GDM1 (cell line): ENCODE results near the gene SLC9A9.

Experiments
- DNase-seq: peaks from one replicate; lab custom pipeline; 2025; lab: John Stamatoyannopoulos, UW

The SLC9A9 gene

DNA sequence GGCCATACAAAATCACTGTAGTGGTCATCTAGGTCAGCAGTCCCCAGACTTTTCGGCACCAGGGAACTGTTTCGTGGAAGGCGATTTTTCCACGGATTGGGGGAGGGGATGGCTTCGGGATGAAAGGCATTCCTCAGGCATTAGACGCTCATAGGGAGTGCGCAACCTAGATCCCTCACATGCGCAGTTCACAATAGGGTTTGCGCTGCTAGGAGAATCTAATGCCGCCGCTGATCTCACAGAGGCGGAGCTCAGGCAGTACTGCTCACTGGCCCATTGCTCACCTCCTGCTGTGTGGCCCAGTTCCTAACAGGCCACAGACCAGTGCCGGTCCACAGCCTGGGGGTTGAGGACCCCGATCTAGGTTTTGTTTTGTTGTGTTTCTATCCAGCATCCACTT, 200.1 kb downstream of the SLC9A9 start:
- no peak for DNase-seq

DNA sequence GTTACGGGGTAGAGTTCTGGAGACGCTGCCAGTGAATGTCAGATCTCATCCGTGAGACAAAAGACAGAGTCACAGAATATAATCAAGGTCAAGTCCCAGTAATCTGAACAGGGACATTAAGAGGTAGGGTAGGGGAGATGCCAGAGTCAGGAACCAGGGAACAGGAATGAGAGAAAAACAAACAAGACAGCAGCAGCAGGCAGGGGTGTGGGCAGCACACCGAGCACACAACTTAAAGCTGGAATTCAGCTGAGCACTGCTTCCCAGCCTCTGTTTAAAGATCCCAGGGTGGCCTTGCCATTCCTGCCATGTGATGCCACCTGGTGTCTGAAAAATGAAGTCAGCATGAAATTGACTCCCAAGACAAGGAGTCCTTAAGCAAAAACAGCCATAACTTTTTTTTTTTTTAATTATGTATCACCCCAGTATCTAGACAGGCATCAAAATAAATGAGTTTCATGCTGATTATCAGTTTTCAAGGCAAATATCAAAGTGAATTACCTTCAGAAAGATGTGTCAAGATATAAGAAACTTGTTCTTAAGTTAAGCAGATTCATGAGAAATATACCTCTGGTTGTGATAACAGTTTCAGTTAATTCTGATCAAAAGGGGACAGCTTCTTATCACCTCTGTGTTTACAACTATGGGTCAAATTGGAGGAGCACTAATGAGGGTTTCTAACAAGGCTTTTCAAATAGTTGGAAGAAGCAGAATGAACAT, 203.7 kb downstream of the SLC9A9 start:
- peak; percentile 22 for DNase-seq

DNA sequence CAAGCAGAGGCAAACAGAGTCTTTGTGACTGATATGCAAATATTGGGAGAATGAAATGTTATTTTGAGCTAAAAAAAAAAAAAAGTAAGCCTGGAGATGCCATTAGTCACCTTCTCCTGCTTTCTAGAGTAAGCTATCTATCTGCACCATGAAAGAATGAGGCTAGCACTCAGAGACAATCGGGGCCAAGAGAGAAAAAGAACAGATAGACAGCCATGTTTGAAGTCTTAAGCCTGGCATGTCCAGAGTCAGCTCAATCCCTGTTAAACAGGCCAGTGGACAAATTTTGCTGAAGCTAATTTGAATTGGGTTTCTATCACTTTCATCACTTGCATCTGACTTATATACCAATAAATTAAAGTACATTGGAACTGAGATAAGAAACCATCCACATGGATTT, 204.4 kb downstream of the SLC9A9 start:
- no peak for DNase-seq

DNA sequence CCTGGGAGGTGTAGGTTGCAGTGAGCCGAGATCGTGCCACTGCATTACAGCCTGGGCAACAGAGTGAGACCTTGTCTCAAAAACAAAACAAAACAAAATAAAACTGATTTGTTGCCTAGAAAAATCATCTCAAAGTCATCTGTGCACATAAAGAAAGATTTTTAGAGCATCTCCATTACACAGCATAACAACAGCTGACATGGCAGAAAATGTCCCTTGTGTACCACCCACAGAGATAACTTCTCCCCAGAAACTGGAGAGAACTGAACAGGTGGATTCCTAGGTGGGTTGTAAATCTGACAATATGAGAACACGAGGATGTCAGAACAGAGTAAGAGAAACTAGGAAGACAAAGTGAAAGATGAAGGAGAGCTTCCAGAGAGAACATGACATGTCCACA, 207.5 kb downstream of the SLC9A9 start:
- DNase-seq, result no peak

DNA sequence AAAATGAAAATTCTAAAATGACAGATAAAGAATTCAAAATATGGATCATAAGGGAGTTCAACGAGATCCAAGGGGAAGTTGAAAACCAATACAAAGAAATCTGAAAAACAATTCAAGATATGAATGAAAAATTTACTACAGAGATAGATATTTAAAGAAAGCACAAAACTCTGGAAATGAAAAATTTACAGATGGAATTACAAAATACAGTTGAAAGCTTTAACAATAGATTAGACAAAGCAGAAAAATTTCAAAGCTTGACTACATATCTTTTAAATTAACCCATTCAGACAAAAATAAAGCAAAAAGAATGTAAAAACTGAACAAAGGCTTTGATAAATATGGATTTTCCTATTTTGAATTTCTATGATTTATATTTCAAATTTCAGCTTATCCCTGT, 211.1 kb downstream of the SLC9A9 start:
- no peak for DNase-seq

DNA sequence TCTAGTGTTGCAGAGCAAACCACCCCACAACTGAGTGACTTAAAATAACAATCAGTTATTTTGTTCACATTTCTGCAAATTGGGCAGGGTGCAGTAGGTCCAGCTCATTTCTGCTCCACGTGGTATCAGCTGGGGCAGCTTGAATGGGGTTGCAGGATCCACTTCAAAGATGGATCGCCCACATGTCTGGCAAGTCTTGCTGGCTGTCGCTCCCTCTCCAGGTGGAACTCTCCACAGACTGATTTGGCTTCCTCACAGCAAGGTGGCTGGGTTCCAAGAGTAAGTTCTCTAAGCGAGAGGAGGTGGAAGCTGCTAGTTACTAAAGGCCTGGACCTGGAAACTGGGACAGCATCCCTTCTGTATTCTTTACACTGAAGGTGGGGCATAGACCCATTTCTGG, 213.3 kb downstream of the SLC9A9 start:
- no peak for DNase-seq

DNA sequence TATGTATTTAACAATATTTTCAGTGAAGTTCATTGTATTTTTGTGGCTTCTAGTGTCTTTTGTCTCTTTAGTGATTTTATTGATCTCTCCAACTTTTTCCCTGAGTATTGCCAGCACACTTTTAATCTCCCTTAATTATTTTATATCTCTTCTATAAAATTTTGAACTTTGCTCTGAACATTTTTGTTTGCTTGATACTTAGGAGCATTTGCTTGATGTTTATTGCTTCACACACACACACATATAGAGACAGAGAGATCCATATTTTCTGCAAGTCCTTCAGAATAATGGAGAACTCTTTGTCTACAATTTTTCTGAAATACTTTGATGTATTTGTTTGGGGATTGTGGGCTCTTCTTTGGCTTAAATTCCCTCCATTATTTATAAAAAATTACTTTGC, 213.8 kb downstream of the SLC9A9 start:
- no peak for DNase-seq

DNA sequence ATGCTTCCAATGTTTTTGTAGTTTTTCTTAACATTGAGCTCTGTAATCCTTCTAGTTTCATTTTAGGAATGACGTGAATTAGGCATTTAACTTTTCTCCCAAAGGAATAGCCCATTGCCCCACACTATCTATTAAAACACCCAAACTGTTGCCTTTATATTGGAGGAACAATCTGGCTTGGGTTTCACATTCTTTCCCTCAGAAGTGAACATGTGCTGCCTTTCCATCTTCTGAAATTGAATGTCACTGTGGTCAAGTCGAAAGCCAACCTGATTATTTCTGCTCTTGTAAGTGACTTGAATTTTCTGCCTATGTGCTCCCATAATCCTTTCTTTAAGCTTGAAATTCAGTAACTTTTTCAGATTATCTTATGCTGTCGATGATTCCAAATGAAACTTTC, 214.5 kb downstream of the SLC9A9 start:
- DNase-seq, result no peak

DNA sequence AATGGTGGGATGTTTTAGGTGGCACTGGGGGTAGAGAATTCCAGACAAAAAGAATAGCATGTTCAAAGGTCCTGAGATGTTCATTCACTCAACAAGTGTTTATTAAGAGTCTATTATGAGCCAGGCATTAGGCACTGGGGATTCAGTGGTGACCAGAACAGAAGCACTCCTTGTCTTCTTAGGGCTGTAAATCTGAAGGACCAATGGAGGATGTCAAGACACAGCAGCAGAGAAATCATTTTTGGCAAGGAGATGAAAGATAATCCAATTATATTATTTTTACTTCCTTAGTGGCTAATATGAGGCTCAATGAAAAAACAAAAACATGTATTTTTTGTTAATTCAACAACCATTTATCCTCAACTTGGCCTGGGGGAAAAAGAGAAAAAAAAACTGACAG, 218.5 kb downstream of the SLC9A9 start:
- DNase-seq, result no peak

DNA sequence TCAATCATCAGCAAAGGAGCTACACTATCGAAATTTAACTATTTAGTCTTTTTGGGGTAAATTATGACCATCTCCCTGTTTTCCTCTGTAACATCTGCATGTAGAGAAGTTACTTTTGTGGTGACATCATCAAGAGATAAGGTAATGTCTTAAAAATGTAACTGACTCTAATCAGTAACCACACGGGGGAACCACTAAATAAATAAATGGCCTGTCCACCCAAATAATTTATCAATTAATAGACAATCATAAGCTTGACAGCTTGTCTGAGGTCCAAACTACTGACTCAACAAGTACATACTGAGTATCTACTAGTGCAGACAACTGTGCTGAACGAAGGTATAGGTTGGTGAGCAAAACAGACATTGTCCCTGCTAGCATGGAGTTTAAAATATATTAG, 219.3 kb downstream of the SLC9A9 start:
- no peak for DNase-seq

DNA sequence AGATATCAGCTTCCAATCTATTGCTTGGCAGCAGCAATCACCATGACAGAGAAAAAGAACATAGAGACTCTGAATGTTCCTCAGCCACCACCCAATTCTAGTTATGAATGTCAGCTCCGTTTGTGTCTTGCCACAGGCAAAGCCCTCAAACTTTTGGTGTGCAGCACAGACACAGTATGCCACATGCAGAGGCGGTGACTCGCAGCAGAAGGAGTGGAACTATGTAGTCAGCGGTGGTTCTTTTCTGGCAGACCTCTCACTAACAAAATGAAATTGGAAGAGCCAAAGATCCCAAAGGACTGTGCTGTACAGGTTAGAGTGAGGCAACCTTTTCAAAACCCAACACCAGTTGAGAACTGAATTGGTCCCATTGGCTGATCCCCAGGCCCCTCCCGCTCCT, 220.9 kb downstream of the SLC9A9 start:
- DNase-seq, result no peak

DNA sequence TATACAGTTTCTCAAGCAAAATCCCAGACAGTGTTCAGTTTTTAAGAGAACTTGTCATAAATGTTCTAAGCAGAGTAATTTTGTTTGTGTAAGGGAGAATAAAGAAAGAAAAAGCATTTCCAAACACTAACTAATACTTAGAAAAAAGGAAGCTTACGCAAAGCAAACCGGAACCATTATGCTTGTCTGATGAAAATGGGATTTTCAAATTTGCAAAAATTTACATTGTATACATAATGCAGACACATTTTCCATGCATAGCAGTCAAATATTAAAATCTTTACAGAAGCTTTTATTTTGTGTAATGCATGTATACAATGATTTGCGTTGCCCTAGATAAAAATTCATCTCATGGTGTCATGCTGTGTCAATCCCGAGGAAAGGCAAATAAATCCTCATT, 229.0 kb downstream of the SLC9A9 start:
- no peak for DNase-seq

DNA sequence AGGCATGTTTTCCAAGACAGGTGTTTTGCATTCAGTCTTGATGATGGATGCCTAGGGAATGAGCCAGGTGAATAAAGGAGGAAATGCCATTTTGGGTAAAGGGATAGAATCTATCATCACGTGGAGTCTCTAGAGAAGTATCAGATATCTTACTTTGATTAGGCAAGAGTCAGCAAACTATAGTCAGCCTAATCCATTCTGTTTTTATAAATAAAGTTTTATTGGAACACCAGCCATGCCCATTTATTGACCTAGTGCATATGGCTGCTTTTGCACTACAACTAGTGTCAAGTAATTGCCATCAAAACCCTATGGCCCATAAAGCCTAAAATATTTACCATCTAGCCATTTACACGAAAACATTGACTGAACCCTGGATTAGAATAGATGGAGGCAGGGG, 231.2 kb downstream of the SLC9A9 start:
- no peak for DNase-seq

DNA sequence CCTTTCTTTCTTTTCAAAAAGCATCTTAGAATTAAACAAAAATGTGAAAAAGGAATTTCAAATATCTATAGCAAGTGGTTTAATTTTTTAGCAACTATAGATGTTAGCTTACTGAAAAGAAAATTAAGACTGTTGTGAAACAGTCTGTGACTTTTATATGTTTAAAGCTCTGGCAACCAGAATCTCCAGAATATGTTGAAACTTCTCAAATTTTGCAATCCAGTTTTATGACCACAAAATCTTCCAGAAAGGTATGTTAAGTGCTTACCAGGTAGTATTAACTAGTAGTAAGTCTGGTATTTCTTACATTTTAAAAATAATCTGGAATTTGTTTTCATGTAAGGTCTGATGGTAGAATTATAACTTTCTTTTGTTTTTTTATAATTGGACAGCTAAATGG, 235.0 kb downstream of the SLC9A9 start:
- no peak for DNase-seq

DNA sequence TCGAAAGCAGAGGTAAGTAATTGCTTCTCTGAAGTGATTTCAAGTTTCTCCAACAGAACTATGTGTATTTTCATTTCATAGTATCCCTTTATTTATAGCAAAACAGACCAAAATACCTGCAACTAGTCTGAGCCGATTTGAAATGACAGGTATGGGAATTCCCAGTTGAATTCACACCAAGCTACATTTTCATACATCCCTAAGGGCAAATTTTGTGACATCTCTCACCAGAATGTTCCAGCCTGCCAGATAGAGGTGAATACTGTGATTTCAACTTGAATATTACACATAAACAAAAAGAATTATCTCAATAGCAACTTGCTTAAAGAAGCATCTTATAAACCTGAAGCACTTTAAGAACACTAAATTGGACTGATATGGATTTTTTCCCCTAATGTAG, 235.7 kb downstream of the SLC9A9 start:
- DNase-seq, result no peak

DNA sequence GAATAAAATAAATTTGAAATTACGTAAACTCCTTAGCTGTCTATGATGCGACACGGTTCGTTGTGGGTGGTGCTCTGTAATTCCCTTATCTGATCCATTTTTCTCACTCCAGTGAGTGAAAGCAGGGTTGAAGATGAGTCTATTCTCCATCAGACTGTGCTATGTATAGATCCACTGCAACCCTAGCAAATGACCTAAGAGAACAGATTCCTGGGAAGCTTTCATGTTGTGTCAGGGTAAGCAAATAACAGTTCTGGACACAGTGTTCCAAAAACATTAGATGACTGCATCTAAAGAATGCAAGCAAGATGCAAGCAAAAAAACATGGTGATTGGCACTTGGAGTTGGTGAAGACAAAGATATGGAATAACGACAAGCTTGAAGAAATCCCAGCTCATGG, 239.3 kb downstream of the SLC9A9 start:
- no peak for DNase-seq

DNA sequence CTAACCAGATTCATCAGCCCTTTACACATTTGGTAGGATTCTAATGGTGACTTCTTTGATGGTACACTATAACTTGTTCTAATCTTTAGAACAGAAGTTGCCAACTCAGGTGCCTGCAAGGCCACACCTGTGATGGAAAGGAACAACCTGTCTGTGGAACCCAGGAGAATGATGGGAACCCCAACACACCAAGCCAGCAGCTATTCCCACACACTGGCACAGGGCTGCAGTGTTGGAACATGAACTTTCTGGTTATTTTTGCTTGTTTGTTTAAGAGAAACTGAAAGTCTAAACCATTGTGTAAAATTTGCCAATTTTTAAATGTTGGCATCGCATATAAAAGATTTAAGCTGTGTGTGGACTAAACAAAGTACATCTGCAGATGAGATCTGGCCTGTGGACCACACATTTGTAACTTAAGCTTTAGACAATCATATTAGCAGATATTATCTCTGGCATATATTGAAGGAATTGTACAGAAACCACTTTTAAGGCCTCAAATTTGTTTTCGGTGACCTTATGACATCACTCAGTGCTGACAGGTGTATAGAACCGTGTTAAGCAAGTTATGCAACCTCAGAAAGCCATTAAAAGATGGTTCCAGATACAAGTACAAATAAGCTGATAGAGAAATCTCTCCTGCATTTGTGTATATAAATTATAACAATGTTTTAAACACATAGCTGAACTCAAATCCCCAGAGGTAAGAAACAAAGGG, 242.9 kb downstream of the SLC9A9 start:
- DNase-seq, result no peak

DNA sequence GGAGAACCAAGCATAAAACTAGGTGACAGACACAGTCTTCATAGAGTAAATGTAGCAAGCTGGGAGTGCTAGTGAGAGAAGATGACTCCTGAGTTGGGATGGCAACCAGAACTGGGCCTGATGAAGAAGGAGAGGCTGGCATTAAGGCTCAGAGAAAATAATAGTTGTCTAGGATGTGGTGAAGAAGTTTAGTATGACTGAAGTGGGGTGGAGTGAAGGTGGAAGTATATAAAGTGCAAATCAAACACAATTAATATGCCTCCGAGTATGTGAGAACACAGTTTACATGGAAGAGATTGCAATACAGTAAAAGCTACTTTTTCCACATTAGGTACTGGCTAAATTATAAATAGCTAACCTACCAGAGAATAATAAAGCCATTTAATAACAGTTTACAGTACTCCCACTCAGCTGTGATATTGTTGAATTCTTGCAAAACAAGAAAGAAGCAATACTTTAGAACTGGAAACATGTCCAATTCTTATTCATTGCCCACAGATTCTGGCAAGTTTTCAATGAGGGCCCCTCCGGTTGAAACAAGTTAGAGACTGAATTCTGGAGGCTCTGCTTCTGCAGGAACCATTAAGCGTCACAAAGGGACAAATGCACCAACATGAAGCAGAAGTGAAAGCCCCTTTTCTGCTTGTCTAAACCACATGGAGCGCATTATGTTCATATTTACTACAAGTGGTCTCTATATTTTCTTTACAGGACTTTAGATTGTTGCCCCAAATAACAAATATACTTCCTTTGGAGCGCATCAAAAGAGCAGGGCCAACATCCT, 243.7 kb downstream of the SLC9A9 start:
- no peak for DNase-seq

DNA sequence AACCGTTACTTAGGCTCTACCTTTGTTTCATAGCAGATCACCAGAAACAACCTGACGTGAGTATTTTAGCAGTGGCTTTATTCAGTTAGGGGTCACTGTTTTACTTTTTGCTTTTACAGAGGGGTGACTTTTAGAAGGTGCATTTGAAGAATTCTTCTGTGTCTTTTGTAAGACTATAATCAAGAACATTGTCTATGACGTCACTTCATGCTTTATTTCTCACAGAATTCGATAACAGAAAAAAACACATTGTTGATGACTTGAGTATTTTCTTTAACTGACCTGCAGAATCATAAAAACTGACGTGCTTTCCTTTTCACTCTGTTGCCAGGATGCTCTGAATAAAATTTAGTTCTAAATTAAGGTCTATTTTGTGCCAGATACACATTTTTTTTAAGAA, 244.5 kb downstream of the SLC9A9 start:
- DNase-seq, result no peak

DNA sequence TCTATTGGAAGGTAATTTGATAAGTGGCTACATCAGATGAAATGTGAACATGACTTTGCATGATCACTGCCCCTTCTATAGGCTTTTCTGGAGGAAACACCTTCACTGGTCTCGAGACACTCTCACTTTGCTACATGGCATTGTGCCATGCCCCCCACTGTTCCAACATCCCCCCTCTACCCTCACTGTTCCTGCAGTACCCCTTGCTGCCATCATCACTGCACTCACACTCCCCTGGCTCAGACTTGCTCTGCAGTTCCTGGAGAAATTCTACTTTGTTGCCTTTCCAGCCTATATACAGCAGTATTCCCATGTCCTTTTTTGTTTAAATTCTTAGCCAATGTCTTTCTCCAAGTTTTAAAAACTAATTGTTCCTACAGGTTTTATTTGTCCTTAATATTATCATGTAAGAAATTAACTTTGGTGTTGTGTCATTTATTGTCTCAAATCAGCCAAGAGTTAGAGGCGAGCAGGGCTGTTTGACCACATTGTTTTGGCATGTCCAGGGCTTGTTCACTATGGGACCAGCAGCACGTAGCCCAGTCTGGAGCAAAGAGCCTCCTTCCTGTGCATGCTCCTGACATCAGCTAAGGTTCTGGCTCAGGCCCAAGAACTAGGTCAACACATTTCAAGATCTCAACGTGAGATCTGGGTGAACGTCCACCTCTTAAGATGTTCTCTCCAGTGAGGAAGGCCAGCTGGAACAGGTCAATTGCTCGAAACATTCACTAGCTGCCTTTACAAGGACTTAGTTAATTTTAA, 246.4 kb downstream of the SLC9A9 start:
- no peak for DNase-seq

DNA sequence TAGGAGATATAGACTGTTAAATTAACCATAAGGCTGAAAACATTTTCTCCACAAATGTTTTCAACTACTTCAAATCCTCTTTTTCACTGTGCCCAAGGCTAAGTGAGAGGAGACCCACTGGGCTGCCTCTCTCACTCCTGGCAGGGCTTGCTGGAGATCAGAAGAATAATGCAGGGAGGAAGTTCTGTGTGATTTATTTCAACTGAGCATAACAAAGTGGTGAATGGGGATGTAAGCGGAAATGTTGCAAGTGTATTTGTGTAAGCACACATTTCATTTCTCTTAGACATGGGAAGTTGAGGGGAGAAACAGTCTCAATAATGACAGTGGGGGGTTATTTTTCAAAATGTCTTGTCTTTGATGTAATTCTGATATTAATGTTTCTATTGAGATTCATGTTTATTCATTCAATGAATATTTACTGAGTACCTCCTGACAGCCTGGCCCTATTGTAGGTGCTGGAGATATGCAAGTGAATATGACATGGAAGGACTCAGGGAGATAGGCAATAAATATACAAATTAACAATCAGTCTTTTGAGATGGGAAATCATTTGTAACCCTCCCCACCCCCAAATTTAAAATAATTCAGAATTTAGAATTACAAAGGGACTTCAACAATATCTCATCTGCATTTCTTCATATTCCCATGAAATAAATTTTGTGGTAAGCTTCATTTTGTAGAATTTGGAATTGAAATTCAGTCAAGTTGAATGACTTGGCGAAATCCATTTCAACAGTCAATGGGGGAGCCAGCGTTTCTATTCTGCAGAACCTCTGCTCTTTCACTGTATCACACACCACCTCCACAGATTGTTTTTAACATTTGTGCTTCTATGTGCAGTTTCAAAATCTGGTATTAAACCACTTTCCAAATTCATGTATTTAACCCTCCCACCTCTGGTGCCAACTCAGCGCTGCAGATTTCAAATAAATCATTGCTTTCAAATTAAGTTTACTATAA, 247.2 kb downstream of the SLC9A9 start:
- DNase-seq, result no peak
